GM21737 (cell line): ENCODE measurements around the gene ZNRF2.
"Not testable (repeated sequence)": the region's sequence is repeated elsewhere in the genome, so short reads cannot be mapped to it uniquely, and the experiment has no call there.

Source experiments
- ATAC-seq: cut with Tn5 transposase; IDR thresholded peaks from one replicate; pipeline ENCODE4 v1.9.1; 2021; ENCODE audit warnings: mild to moderate bottlenecking, moderate library complexity; ENCODE audit not compliant: unreplicated experiment

The ZNRF2 gene

GRCh38 chr7:30286749-30287148, 2.4 kb downstream of the ZNRF2 start:
- no peak for ATAC-seq

GRCh38 chr7:30287625-30288024, 3.2 kb downstream of the ZNRF2 start:
- ATAC-seq = not testable (repeated sequence)

GRCh38 chr7:30289634-30290033, 5.2 kb downstream of the ZNRF2 start:
- ATAC-seq = not testable (repeated sequence)

- not testable (repeated sequence) for ATAC-seq
These were observed 5.9 kb downstream of the ZNRF2 start for GRCh38 chr7:30290317-30290716.

GRCh38 chr7:30292416-30293038, 8.1 kb downstream of the ZNRF2 start:
- not testable (repeated sequence) for ATAC-seq

GRCh38 chr7:30296304-30296703, 11.9 kb downstream of the ZNRF2 start:
- not testable (repeated sequence) for ATAC-seq

- ATAC-seq = not testable (repeated sequence)
These were observed 13.1 kb downstream of the ZNRF2 start for GRCh38 chr7:30297499-30297898.

GRCh38 chr7:30298409-30298808, 14.0 kb downstream of the ZNRF2 start:
- not testable (repeated sequence) for ATAC-seq

GRCh38 chr7:30301751-30302150, 17.4 kb downstream of the ZNRF2 start:
- no peak for ATAC-seq

- ATAC-seq = no peak
These were observed 18.4 kb downstream of the ZNRF2 start for GRCh38 chr7:30302656-30303311.

GRCh38 chr7:30303312-30304039, 19.1 kb downstream of the ZNRF2 start:
- no peak for ATAC-seq

- no peak for ATAC-seq
These were observed 19.9 kb downstream of the ZNRF2 start for GRCh38 chr7:30304177-30304884.

GRCh38 chr7:30306976-30307375, 22.6 kb downstream of the ZNRF2 start:
- ATAC-seq = no peak

- no peak for ATAC-seq
These were observed 24.0 kb downstream of the ZNRF2 start for GRCh38 chr7:30308389-30308788.

- ATAC-seq = no peak
These were observed 24.9 kb downstream of the ZNRF2 start for GRCh38 chr7:30309302-30309701.

- ATAC-seq = no peak
These were observed 25.5 kb downstream of the ZNRF2 start for GRCh38 chr7:30309842-30310435.

- ATAC-seq = no peak
These were observed 26.4 kb downstream of the ZNRF2 start for GRCh38 chr7:30310674-30311362.

GRCh38 chr7:30312178-30312577, 27.8 kb downstream of the ZNRF2 start:
- ATAC-seq = no peak

- no peak for ATAC-seq
These were observed 29.0 kb downstream of the ZNRF2 start for GRCh38 chr7:30313348-30313747.

GRCh38 chr7:30313793-30314192, 29.4 kb downstream of the ZNRF2 start:
- ATAC-seq = no peak
